Measurements from ENCODE around the gene AIG1.

DNA sequence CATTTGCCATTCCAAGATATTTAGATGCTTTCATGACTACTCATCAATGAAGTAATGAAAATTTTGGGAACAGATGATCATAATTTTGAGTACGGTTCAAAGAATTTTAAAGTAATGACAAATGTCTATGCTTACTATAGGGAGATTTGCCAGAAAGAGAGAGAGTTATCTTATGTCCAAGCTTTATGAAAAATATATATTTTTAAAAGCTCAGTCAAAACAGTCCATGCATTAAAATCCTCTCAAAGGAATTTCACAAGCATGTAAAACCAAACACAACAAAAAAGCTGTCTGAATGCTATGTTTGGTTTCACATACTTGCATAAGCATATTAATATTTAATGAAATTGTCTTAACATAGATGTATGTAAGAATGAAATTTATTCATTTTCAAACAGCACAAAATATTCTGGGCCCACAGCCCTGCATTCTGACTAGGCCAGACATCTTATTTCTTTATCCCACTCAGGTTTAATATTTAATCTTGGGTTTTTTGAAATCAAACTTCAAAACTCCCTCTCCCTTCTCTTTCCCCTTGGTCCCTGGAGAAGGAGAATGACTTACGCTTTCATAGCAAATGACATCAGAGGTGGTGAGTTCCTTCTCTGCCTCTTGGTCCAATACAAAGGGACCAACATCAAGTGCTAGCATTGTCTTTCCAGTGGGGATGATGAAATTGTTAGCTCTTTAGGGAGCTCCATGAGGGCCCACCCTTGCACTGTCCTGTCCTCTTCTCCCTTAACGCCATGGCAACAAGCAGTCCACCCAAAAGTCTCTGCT is 295.6 kb downstream of the AIG1 start:
- TF ChIP-seq, protein P1, sequence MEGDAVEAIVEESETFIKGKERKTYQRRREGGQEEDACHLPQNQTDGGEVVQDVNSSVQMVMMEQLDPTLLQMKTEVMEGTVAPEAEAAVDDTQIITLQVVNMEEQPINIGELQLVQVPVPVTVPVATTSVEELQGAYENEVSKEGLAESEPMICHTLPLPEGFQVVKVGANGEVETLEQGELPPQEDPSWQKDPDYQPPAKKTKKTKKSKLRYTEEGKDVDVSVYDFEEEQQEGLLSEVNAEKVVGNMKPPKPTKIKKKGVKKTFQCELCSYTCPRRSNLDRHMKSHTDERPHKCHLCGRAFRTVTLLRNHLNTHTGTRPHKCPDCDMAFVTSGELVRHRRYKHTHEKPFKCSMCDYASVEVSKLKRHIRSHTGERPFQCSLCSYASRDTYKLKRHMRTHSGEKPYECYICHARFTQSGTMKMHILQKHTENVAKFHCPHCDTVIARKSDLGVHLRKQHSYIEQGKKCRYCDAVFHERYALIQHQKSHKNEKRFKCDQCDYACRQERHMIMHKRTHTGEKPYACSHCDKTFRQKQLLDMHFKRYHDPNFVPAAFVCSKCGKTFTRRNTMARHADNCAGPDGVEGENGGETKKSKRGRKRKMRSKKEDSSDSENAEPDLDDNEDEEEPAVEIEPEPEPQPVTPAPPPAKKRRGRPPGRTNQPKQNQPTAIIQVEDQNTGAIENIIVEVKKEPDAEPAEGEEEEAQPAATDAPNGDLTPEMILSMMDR (conservative IDR thresholded peaks at IDR 0.05; ENCODE audit: low read depth, low read length), result no peak
- no peak for TF ChIP-seq EZH2 (IDR thresholded peaks at IDR 0.05; ENCODE audit: borderline replicate concordance, low read depth, low read length, poor library complexity, severe bottlenecking)

Data from A673 (cell line).